ENCODE measurements around the gene UBE2B.

- TF ChIP-seq ZNF350 (tag by site-specific recombination; IDR thresholded peaks at IDR 0.05) (no peak), CTCF (tag by site-specific recombination; IDR thresholded peaks at IDR 0.05) (no peak), ZNF510 (tag by site-specific recombination; IDR thresholded peaks at IDR 0.05; ENCODE audit: insufficient replicate concordance) (no peak), ATF2 (tag by site-specific recombination; IDR thresholded peaks at IDR 0.05; ENCODE audit: low read depth) (no peak), ZNF544 (tag by site-specific recombination; IDR thresholded peaks at IDR 0.05) (no peak), ZNF324 (tag by site-specific recombination; IDR thresholded peaks at IDR 0.05) (no peak)
These were observed 32.6 kb downstream of the UBE2B start for GRCh38 chr5:134403951-134404350.

All from HEK293 (cell line).